ENCODE data around the gene TXNL1.

TXNL1 gene

DNA sequence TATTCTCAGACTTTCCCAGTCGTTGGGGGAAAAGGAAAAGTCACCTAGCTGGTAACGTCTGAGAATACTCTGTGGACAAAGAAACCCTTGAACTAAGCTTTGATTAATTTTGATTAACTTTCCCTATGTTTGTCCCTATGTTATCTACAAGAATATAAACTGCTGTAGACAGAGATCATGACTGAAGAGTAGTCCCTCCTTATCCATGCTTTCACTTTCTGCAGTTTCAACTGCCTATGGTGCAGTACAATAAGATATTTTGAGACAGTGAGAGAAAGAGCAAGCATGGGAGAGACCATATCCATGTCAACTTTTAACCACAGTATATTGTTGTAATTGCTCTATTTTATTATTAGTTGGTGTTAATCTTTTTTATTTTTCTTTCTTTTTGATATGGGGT is 31.8 kb downstream of the TXNL1 start:
- peaks cover 38% of the 10 kb centered on the region for H3K36me3 ChIP-seq (ENCODE audit: low read depth)
- no peak overlapping the region for H3K4me3 ChIP-seq (ENCODE audit: severe bottlenecking)
- H3K9me3 ChIP-seq (ENCODE audit: severe bottlenecking): no peaks in the 10 kb centered on the region
- no peak overlapping the region for H3K27ac ChIP-seq (ENCODE audit: poor library complexity, severe bottlenecking)
- H3K4me1 ChIP-seq (ENCODE audit: insufficient read depth, poor library complexity, severe bottlenecking): no peaks in the 10 kb centered on the region
- H3K27me3 ChIP-seq (ENCODE audit: insufficient read depth, poor library complexity, severe bottlenecking): no peaks in the 10 kb centered on the region
- no peak for ATAC-seq (ENCODE audit: low read depth)
- TF ChIP-seq, protein P1, sequence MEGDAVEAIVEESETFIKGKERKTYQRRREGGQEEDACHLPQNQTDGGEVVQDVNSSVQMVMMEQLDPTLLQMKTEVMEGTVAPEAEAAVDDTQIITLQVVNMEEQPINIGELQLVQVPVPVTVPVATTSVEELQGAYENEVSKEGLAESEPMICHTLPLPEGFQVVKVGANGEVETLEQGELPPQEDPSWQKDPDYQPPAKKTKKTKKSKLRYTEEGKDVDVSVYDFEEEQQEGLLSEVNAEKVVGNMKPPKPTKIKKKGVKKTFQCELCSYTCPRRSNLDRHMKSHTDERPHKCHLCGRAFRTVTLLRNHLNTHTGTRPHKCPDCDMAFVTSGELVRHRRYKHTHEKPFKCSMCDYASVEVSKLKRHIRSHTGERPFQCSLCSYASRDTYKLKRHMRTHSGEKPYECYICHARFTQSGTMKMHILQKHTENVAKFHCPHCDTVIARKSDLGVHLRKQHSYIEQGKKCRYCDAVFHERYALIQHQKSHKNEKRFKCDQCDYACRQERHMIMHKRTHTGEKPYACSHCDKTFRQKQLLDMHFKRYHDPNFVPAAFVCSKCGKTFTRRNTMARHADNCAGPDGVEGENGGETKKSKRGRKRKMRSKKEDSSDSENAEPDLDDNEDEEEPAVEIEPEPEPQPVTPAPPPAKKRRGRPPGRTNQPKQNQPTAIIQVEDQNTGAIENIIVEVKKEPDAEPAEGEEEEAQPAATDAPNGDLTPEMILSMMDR (IDR thresholded peaks at IDR 0.05; ENCODE audit: poor library complexity, severe bottlenecking): no peak
- no peak for DNase-seq (ENCODE audit: low spot score)

DNA sequence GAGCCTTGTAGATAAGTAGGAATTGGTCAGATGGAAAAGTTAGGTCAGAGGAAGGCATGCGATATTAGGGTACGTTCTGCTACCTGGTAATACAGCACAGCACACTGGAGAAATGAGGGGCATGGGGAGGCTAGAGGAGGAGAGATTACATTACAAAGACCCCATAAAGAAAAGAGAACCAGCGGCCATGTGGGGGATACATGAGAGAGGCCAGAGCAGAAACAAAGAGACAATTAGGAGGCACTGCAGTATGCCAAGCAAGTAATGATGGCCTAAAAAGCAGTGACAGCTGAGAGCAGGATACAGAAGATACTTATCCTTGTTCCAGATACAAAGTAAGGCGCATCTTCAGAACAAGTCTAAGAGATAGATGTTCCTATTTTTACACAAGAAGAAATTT is 40.0 kb downstream of the TXNL1 start:
- Histone ChIP-seq H3K9me3 (ENCODE audit: severe bottlenecking) (no peaks in the 10 kb centered on the region), H3K27ac (ENCODE audit: poor library complexity, severe bottlenecking) (no peak overlapping the region), H3K36me3 (ENCODE audit: low read depth) (0 out of 2 replicates have a peak, but pooled peaks cover 8% of the 10 kb centered on the region), H3K27me3 (ENCODE audit: insufficient read depth, poor library complexity, severe bottlenecking) (no peaks in the 10 kb centered on the region), H3K4me1 (ENCODE audit: insufficient read depth, poor library complexity, severe bottlenecking) (no peaks in the 10 kb centered on the region), H3K4me3 (ENCODE audit: severe bottlenecking) (no peak overlapping the region)
- TF ChIP-seq, protein P1 (IDR thresholded peaks at IDR 0.05; ENCODE audit: poor library complexity, severe bottlenecking): no peak
- ATAC-seq (ENCODE audit: low read depth): no peak
- DNase-seq (ENCODE audit: low spot score): no peak

DNA sequence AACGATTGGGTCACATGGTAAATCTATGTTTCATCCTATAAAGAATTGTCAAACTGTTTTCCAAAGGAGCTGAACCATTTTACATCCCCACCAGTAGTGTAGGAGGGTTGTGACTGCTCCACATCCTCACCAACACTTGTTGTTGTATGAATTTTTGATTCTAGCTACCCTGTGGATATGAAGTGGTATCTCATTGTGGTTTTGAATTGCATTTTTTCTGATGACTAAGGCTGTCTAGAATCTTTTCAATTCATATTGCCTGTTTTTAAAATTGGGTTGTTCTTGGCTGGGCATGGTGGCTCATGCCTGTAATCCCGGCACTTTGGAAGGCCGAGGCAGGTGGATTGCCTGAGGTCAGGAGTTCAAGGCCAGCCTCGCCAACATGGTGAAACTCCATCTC is 44.5 kb downstream of the TXNL1 start:
- H3K4me3 ChIP-seq (ENCODE audit: severe bottlenecking): no peak overlapping the region
- H3K36me3 ChIP-seq (ENCODE audit: low read depth): no peaks in the 10 kb centered on the region
- no peaks in the 10 kb centered on the region for H3K27me3 ChIP-seq (ENCODE audit: insufficient read depth, poor library complexity, severe bottlenecking)
- peak; percentile 55 for ATAC-seq (ENCODE audit: low read depth)
- H3K4me1 ChIP-seq (ENCODE audit: insufficient read depth, poor library complexity, severe bottlenecking): no peaks in the 10 kb centered on the region
- H3K9me3 ChIP-seq (ENCODE audit: severe bottlenecking): no peaks in the 10 kb centered on the region
- no peak for DNase-seq (ENCODE audit: low spot score)
- H3K27ac ChIP-seq (ENCODE audit: poor library complexity, severe bottlenecking): no peak overlapping the region
- TF ChIP-seq, protein P1 (IDR thresholded peaks at IDR 0.05; ENCODE audit: poor library complexity, severe bottlenecking): no peak

GRCh38 chr18:56580026-56580425 is 58.4 kb downstream of the TXNL1 start:
- no peaks in the 10 kb centered on the region for H3K27me3 ChIP-seq (ENCODE audit: insufficient read depth, poor library complexity, severe bottlenecking)

DNA sequence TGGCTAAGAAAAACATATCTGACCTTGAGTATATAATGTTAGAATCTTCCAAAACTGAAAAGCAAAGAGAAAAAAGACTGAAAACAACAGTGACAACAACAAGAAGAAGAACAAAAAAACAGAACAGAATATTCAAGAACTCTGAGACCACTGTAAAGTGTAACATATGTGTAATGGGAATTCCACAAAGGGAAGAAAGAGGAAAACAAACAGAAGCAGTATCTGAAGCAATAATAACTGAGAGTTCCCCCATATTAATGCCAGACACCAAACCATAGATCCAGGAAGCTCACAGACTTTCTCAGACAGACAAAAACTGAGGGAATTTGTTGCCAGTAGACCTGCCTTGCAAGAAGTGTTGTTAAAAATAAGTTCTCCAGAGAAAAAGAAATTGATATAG is 58.9 kb downstream of the TXNL1 start:
- H3K4me1 ChIP-seq (ENCODE audit: insufficient read depth, poor library complexity, severe bottlenecking): no peaks in the 10 kb centered on the region
- no peak overlapping the region for H3K4me3 ChIP-seq (ENCODE audit: severe bottlenecking)
- no peaks in the 10 kb centered on the region for H3K27me3 ChIP-seq (ENCODE audit: insufficient read depth, poor library complexity, severe bottlenecking)
- DNase-seq (ENCODE audit: low spot score): no peak
- H3K27ac ChIP-seq (ENCODE audit: poor library complexity, severe bottlenecking): no peak overlapping the region
- TF ChIP-seq, protein P1 (IDR thresholded peaks at IDR 0.05; ENCODE audit: poor library complexity, severe bottlenecking): no peak
- no peak for ATAC-seq (ENCODE audit: low read depth)
- H3K9me3 ChIP-seq (ENCODE audit: severe bottlenecking): no peaks in the 10 kb centered on the region
- H3K36me3 ChIP-seq (ENCODE audit: low read depth): no peaks in the 10 kb centered on the region

More at GRCh38 chr18:56580026-56580425, 58.4 kb downstream of the TXNL1 start:
- TF ChIP-seq, protein P1 (IDR thresholded peaks at IDR 0.05; ENCODE audit: poor library complexity, severe bottlenecking): no peak
- no peak for DNase-seq (ENCODE audit: low spot score)
- ATAC-seq (ENCODE audit: low read depth): no peak
- H3K27ac ChIP-seq (ENCODE audit: poor library complexity, severe bottlenecking): no peak overlapping the region
- H3K9me3 ChIP-seq (ENCODE audit: severe bottlenecking): no peaks in the 10 kb centered on the region
- H3K4me3 ChIP-seq (ENCODE audit: severe bottlenecking): no peak overlapping the region
- no peaks in the 10 kb centered on the region for H3K4me1 ChIP-seq (ENCODE audit: insufficient read depth, poor library complexity, severe bottlenecking)
- no peaks in the 10 kb centered on the region for H3K36me3 ChIP-seq (ENCODE audit: low read depth)

Data from RWPE2 (cell line).